Measurements from ENCODE around the gene RECQL5. TPM values are rescaled to one million over a fixed set of nuclear protein-coding genes. Genes with fewer than 3 reads are reported as not detected.

RECQL5 gene
- polyA plus RNA-seq, 12 donors, result 12.3 to 36.8 (median 16.4) TPM; not detected in 1

DNA sequence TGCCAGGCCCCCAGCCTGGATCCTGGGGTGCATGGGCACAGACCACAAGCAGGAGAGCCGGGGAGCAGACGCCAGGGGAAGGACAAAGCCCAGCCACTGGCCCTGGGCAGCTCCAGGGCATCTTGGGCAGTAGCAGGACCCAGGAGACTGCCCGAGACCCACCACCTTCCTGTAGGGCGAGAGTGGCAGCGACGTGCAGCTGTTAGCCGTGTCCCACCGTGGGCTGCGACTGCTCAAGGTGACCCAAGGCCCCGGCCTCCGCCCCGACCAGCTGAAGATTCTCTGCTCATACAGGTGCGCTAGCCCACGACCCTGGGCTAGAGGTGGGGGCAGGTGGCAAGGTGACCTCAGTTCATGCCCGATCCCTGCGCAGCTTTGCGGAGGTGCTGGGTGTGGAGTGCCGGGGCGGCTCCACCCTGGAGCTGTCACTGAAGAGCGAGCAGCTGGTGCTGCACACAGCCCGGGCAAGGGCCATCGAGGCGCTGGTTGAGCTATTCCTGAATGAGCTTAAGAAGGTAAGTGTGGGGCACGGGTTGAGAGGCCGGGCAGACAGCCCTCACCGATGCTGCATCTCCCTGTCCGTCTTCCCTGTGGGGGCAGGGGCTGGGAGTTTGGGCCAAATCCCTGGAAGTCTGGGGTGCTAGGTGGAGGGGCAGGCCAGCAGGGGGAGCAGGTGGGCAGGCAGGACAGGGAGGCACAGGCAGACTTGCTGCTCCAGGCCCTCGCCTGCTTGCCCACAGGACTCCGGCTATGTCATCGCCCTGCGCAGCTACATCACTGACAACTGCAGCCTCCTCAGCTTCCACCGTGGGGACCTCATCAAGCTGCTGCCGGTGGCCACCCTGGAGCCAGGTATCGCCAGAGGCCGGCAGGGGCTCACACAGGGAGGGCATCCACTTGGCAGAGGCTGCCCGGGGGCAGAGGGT lies 47.2 kb downstream of the RECQL5 start:
- DNase-seq, result no peak

GRCh38 chr17:75617675-75618074 lies 49.3 kb downstream of the RECQL5 start:
- no peak for DNase-seq

GRCh38 chr17:75617218-75617617 lies 49.7 kb downstream of the RECQL5 start:
- no peak for DNase-seq

DNA sequence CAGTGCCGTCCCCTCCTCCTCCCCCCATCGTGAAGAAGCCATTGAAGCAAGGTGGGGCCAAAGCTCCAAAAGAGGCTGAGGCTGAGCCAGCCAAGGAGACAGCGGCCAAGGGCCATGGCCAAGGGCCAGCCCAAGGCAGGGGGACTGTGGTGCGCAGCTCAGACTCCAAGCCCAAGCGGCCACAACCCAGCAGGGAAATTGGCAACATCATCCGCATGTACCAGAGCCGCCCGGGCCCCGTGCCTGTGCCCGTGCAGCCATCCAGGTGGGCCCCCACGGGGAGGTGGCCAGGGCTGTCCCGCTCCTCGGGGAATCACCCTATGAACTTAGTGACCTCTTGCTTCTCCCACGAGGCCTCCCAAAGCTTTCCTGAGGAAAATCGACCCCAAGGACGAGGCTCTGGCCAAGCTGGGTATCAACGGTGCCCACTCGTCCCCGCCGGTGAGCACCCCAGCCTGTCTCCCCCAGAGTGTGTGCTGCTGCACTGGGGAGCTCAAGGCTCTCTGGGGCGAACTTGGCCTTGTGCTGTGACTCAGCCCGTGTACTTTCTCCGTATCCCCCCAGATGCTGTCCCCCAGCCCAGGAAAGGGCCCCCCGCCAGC lies 50.3 kb downstream of the RECQL5 start:
- DNase-seq, result no peak

DNA sequence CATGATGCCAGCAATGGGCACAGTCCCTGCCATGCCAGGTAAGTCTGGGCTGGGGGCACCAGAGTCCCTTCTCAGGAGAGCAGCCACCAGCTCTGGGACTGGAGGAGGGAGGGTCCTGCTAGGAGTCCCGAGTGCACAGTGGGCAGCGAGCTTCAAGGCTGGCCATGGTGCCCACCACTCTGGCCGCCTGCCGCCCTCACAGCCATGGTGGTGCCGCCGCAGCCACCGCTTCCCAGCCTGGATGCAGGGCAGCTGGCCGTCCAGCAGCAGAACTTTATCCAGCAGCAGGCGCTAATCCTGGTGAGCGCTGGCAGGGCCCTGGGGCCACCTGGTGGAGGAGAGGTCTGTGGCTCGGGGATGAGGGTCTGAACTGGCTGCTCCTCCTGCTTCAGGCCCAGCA lies 51.7 kb downstream of the RECQL5 start:
- no peak for DNase-seq

DNA sequence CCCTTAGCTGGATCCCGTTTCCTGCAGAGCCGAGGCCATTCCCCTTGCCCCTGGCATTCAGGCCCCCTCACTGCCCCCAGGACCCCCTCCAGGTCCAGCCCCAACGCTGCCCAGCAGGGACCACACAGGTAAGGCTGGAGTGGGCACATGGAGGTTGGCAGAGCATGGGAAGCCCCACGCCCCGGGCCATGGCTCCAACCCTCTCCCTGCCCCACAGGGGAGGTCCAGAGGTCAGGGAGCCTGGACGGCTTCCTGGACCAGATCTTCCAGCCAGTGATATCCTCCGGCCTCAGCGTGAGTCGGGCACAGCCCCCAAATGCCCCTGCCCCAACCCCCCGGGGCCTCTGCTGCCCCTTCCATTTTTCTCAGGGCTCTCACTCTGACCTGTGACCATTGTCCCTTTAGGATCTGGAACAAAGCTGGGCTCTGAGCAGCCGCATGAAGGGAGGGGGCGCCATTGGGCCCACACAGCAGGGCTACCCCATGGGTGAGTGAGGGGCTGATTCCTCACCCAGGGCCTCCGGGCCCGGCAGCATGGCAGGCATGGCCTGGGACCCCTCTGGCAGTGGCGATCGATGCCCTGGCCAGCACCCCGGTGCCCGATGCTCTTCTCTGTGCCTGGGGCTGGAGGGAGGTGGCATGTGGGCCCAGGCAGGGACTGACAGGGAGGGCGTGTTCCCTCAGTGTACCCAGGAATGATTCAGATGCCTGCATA lies 52.2 kb downstream of the RECQL5 start:
- DNase-seq, result no peak

- no peak for DNase-seq
Observed at GRCh38 chr17:75614006-75614405, 52.9 kb downstream of the RECQL5 start.

- no peak for DNase-seq
Observed at GRCh38 chr17:75612906-75613626, 53.9 kb downstream of the RECQL5 start.

DNA sequence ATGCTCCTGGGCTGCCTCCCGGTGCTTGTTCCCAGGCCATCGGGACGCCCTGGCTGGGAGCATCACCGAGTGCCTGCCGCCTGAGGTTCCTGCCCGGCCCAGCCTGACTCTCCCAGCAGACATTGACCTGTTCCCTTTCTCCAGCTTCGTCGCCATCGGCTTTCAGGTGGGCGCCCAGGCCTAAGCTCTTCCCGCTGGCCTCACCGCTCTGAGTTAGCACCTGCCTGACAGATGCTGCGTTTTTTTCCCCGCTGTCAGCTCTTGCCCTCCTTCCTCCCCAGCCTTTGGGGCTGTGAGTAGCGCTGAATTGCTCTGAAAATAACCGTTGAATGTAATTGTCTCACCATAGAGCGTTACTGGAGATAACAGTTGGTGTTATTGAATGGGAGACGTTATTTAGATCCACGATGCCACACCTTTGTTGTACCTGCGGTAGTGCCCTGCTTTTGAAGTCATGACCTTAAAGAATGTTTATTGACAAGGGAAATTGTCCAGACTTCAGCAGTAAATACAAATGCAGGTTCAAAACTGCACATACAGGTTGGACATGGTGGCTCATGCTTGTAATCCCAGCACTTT lies 55.0 kb downstream of the RECQL5 start:
- DNase-seq, result no peak

DNA sequence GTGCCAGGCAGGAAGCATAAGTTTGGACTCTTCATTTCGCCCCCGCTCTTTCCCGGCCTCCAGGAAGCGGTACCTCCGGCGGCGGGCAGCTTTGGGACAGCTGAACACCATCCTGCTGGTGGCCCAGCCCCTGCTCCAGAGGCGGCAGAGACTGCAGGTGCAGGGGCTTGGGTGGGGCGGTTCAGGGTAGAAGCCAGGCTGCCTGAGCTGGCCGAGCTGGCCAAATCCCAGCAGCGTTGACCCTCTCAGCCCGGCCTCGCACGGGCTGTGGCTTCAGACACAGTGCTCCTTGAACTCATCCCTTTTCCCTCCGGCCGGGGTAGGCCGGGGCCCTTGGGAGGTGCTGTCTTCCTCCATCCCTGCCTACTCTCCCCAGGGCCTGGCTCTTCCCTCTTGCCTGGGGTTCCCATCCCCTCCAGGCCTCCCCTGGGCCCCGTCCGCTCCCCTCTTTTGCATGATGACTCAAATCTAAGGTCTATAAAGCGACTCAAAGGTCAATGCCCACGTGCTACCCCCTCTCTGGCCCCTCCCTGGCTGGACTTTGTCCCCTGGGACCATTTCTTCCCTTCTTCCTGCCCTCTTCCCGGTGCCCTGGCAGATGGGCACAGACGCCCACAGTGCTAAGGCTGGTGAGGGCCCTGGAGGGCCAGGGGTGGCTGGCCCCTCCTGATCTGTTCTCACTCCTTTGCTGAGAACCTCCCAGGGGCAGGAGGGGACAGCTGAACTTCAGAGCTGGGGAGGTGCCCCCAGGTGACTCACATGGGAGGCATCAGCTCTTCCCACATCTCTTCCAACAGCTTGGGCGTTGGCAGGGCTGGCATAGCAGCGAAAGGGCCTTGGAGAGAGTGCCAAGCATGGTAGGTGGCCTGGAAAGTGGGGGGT lies 56.6 kb downstream of the RECQL5 start:
- no peak for DNase-seq

- DNase-seq, result no peak
Observed at GRCh38 chr17:75607086-75607485, 59.9 kb downstream of the RECQL5 start.

DNA sequence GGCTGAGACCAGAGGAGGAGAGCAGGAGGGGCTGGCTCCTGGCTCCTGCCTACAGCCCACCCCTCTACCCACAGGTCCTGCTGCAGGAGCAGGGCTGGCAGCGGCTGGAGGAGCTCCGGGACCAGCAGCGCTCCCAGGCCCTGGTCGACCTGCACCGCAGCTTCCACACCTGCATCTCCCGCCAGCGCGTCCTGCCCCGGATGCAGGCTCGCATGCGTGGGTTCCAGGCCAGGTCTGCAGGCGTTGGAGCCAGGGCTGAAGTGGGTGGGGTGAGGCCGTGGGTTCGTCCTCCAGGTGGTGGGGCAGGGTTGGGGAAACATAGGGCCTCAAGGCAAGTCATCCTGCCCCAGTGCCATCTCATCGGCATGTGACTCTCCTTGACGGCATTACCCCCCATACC lies 61.2 kb downstream of the RECQL5 start:
- DNase-seq, result no peak

GRCh38 chr17:75604034-75604695 lies 62.8 kb downstream of the RECQL5 start:
- DNase-seq, result no peak

- DNase-seq, result no peak
Observed at GRCh38 chr17:75603123-75603522, 63.8 kb downstream of the RECQL5 start.

- DNase-seq, result no peak
Observed at GRCh38 chr17:75602644-75603043, 64.3 kb downstream of the RECQL5 start.

- no peak for DNase-seq
Observed at GRCh38 chr17:75601057-75601987, 65.6 kb downstream of the RECQL5 start.

- no peak for DNase-seq
Observed at GRCh38 chr17:75596320-75597087, 70.5 kb downstream of the RECQL5 start.

DNA sequence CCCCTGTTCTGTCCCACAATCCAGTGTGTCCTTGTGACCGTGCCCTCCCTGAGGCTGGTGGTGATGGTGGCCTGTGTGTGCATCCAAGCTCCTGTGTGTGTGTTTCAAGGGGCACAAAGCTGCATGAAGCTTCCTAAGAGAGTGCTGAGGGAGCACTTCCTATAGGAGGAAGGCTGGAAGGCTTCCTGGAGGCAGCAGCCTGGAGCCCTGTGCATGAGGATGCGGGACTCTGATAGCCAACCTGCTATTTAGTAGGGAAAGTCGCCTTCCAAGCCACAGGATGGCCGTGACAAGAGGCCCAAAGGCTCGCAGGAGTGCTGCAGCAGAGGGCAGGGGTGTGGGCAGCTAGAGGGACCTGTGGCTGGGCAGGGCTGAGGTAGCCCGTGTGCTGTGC lies 71.0 kb downstream of the RECQL5 start:
- no peak for DNase-seq
